RWPE1 (cell line): Measurements from ENCODE around the gene NKD1.

Experiments used
- CTCF ChIA-PET: fragments of 350-600 bp; sonication (Branson Sonifier 250); formaldehyde crosslinking; extraction: SDS; loops from one replicate; lab custom pipeline; 2021; lab: Yijun Ruan, JAX
- POLR2A ChIA-PET: fragments of 400-600 bp; formaldehyde crosslinking; extraction: SDS; loops from one replicate; lab custom pipeline; 2020; ENCODE audit warnings: antibody characterized with exemption; ENCODE audit not compliant: low non-redundant PET; lab: Yijun Ruan, JAX
- DNase-seq: peaks from one replicate; pipeline ENCODE4 v3.0.0; 2012; ENCODE audit warnings: low spot score
- H3K27ac ChIP-seq: fragments of 450-650 bp; 2 replicates; pipeline ENCODE4 v1.5.1; 2017
- TF ChIP-seq, protein P1 (sequence below): fragments of 450-650 bp; conservative IDR thresholded peaks from 2 replicates; pipeline ENCODE4 v1.5.1; 2017; ENCODE audit warnings: low read depth, mild to moderate bottlenecking

Gene NKD1

DNA sequence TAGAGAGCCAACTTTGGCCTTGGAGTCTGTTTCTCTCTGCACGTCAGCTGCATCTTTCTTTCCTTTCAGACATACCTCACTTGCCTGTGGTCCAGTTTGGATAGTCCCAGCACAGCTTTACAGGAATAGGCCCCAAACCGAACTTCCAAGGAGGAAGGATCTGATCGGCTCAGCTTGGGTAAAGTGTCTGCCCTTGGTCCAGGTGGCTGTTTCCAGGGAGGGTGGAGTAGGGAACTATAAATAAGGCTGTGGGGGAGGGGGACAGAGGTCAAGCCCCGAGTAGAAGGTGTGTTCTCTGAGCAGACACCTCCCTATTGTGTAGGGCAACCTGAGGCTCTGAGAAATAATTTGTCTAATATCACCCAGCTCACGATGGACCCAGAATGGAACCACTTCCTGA, 29.2 kb upstream of the NKD1 start:
- CTCF ChIA-PET, result interaction anchor here (0.6 kb wide), 2 partner anchors 200 to 632 kb away, joined by 3 to 5 read pairs; partner anchors contain the start of gene SALL1
- POLR2A ChIA-PET, result no interaction called here

DNA sequence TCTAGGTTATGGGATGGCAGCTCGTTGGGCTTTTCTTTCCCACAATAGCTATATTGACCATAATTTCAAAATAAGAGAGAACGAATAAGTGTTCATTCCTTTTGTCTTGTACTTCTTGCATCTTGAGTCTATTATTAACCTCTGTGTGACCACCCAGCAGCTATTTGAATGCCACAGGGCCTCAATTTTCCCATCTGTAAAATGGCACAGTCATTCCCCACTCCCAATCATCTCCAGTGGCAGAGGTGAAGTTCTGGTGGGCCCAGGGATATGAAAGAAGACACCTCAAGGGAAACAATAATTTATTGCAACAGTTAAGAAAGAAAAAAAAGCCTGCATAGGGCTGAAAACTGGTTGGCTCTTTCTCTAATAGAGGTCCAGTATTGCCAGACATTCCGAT, 28.6 kb upstream of the NKD1 start:
- ChIA-PET CTCF (interaction anchor here (0.6 kb wide), 2 partner anchors 200 to 631 kb away, joined by 3 to 5 read pairs; partner anchors contain the start of gene SALL1), POLR2A (no interaction called here)
- DNase-seq, result no peak
- TF ChIP-seq, protein P1, sequence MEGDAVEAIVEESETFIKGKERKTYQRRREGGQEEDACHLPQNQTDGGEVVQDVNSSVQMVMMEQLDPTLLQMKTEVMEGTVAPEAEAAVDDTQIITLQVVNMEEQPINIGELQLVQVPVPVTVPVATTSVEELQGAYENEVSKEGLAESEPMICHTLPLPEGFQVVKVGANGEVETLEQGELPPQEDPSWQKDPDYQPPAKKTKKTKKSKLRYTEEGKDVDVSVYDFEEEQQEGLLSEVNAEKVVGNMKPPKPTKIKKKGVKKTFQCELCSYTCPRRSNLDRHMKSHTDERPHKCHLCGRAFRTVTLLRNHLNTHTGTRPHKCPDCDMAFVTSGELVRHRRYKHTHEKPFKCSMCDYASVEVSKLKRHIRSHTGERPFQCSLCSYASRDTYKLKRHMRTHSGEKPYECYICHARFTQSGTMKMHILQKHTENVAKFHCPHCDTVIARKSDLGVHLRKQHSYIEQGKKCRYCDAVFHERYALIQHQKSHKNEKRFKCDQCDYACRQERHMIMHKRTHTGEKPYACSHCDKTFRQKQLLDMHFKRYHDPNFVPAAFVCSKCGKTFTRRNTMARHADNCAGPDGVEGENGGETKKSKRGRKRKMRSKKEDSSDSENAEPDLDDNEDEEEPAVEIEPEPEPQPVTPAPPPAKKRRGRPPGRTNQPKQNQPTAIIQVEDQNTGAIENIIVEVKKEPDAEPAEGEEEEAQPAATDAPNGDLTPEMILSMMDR, result no peak
- H3K27ac ChIP-seq, result no peak overlapping the region

More for the DNA sequence above, 29.2 kb upstream of the NKD1 start:
- TF ChIP-seq, protein P1, result no peak
- no peak overlapping the region for H3K27ac ChIP-seq
- no peak for DNase-seq

DNA sequence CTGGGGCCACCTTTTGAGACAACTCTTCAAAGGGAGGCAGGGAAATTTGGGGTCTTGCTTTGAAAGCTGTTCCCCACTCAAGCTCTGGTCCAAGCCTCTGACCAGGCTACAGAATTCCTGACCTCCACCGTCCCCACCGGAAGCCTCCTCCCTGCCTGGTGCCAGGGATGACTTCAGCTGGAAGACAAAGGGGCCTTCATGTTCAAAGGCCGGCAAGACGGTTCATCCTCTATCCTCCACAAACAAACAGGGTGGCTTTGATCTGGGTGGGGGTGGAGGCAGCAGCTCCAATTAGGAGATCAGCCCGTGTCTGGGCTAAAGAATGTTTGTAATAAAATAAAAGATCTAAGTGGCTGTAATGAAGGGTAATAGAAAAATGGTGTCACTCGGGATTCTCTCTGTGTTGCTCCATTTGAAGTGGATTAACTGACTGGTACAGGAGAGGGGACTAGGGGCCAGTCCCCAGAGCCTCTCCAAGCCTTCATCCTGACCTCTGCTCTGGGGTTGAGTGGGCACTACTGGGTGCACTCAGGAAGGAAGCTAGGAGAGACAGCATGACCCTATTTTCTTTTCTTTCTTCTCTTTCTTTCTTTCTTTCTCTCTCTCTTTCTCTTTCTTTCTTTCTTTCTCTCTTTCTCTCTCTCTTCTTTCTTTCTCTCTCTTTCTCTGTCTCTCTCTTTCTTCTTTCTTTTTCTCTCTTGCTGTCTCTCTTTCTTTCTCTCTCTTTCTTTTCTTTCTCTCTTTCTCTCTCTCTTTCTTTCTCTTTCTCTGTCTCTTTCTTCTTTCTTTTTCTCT, 27.5 kb upstream of the NKD1 start:
- ChIA-PET POLR2A (no interaction called here), CTCF (interaction anchor here (0.7 kb wide), 1 partner anchor 25 kb away, joined by 3 read pairs; no protein-coding TSS in a partner anchor)
- TF ChIP-seq, protein P1, result no peak
- H3K27ac ChIP-seq, result no peak overlapping the region
- no peak for DNase-seq

DNA sequence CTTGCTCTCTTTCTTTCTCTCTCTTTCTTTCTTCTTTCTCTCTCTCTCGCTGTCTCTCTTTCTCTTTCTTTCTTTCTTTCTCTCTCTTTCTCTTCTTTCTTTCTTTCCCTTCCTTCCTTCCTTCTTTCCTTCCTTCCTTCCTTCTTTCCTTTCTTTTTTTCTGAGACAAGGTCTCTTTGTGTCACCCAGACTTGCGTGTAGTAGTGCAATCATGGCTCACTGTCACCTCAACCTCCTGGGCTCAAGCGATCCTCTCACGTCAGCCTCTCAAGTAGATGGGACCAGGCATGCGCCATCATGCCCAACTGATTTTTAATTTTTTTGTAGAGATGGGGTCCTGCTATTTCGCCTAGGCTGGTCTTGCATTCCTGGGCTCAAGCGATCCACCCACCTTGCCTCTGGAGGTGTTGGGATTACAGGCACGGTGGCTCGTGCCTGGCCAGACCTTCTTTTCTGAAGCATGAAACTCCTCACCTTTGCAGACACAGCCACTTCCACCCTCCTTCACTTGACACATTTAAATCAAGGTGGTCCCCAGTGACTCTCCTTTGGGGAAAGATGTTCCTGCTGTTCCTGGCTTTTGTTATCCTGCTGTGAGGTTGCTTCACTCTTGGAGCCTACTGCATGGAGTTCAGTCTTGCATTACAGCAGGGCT, 26.8 kb upstream of the NKD1 start:
- no peak overlapping the region for H3K27ac ChIP-seq
- ChIA-PET POLR2A (no interaction called here), CTCF (no interaction called here)
- no peak for DNase-seq
- TF ChIP-seq, protein P1, result no peak

DNA sequence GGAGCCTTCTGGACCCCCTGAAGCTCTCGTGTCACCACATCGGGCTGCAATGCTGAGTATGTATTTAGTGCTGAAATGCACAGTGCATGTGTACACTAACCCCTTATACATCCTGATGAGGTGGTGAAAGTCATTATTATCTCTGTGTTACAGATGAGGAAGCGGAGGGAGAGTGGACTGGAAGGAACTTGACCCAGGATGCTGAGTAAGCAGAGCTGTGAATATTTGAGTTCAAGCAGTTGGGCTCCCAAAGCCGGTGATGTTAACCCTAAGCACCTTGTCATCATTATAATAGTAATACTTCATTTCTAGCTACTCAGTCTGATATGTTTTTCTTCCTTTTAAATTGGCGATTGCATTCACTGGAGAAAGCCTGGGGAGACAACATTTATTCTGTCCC, 25.9 kb upstream of the NKD1 start:
- TF ChIP-seq, protein P1, result no peak
- ChIA-PET CTCF (interaction anchor here (0.6 kb wide), 1 partner anchor 163 kb away, joined by 4 read pairs; no protein-coding TSS in a partner anchor), POLR2A (no interaction called here)
- no peak overlapping the region for H3K27ac ChIP-seq
- no peak for DNase-seq

DNA sequence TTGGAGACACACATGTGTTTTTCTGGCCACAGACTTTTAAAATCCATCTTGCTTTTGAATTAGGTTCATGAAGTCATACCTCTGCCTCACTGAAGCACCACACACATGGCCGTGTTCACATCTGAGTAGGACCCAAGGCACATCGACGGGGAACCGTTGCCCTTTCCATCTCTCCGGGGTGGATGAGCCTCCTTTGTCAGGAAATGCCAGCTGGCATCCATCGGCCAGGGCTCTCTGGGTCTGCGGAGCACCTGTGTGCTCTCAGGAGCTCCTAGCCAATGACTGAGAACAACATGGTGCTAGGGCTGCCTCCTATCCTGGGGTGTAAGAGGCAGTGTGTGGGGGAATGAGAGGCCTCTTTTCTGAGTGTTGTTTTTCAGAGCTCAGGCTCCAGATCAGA, 24.5 kb upstream of the NKD1 start:
- no peak for DNase-seq
- POLR2A ChIA-PET, result no interaction called here
- TF ChIP-seq, protein P1, result no peak
- no peak overlapping the region for H3K27ac ChIP-seq
- CTCF ChIA-PET, result no interaction called here
